ENCODE results near the gene VRK2.

The VRK2 gene

GRCh38 chr2:58046585-58047372, at the start of gene VRK2:
Gene VRK2 (plus strand): TSS chr2:58046806. CDS start chr2:58048832, 2,026 bp downstream.
- TF ChIP-seq EZH2phosphoT487 (conservative IDR thresholded peaks at IDR 0.05; ENCODE audit: low read length) = no peak
- TF ChIP-seq CTCF (IDR thresholded peaks at IDR 0.05; ENCODE audit: insufficient read depth, low read length, poor library complexity, severe bottlenecking) = no peak
- no peaks in the 10 kb centered on the region for H3K9me3 ChIP-seq (ENCODE audit: insufficient read depth, low read length)
- H3K4me3 ChIP-seq (ENCODE audit: insufficient read depth, low read length, poor library complexity, severe bottlenecking) = peak within 1 kb of the TSS; percentile 61
- peak within 1 kb of the TSS; percentile 71 for H3K9ac ChIP-seq (ENCODE audit: low read length)
- H3K79me2 ChIP-seq (ENCODE audit: insufficient read depth, low read length) = peaks cover 5% of the 10 kb centered on the region; the same call in 1 of the 2 replicates
- H4K20me1 ChIP-seq (ENCODE audit: low read depth, low read length) = no peaks in the 10 kb centered on the region
- peaks cover 12% of the 10 kb centered on the region for H3F3A ChIP-seq (ENCODE audit: insufficient read depth)
- peaks cover 18% of the 10 kb centered on the region for H3K36me3 ChIP-seq (ENCODE audit: low read length)
- no peaks in the 10 kb centered on the region for H3K27me3 ChIP-seq (ENCODE audit: low read length)
- peak within 1 kb of the TSS; percentile 97 for H3K4me2 ChIP-seq (ENCODE audit: low read depth, low read length, poor library complexity, severe bottlenecking)
- H3K27ac ChIP-seq (ENCODE audit: low read depth, low read length) = peak within 1 kb of the TSS; percentile 86
- peak within 1 kb of the TSS; percentile 75 for H2AFZ ChIP-seq (ENCODE audit: low read depth, low read length, severe bottlenecking)
- no peaks in the 10 kb centered on the region for H3K9me2 ChIP-seq (replicated peaks; ENCODE audit: insufficient read depth, low read length)

GRCh38 chr2:58006256-58006951, 40.2 kb upstream of the VRK2 start:
- H3K27me3 ChIP-seq (ENCODE audit: low read length) = no peaks in the 10 kb centered on the region
- no peaks in the 10 kb centered on the region for H3K9me2 ChIP-seq (replicated peaks; ENCODE audit: insufficient read depth, low read length)
- no peak overlapping the region for H3K4me2 ChIP-seq (ENCODE audit: low read depth, low read length, poor library complexity, severe bottlenecking)
- H2AFZ ChIP-seq (ENCODE audit: low read depth, low read length, severe bottlenecking) = no peak overlapping the region
- H3K4me3 ChIP-seq (ENCODE audit: insufficient read depth, low read length, poor library complexity, severe bottlenecking) = no peak overlapping the region
- no peak for TF ChIP-seq CTCF (IDR thresholded peaks at IDR 0.05; ENCODE audit: insufficient read depth, low read length, poor library complexity, severe bottlenecking)
- no peak for TF ChIP-seq EZH2phosphoT487 (conservative IDR thresholded peaks at IDR 0.05; ENCODE audit: low read length)
- H3K27ac ChIP-seq (ENCODE audit: low read depth, low read length) = no peak overlapping the region
- no peaks in the 10 kb centered on the region for H3K36me3 ChIP-seq (ENCODE audit: low read length)
- no peak overlapping the region for H3K9ac ChIP-seq (ENCODE audit: low read length)
- H3K9me3 ChIP-seq (ENCODE audit: insufficient read depth, low read length) = no peaks in the 10 kb centered on the region
- H3F3A ChIP-seq (ENCODE audit: insufficient read depth) = no peaks in the 10 kb centered on the region
- no peaks in the 10 kb centered on the region for H4K20me1 ChIP-seq (ENCODE audit: low read depth, low read length)
- no peaks in the 10 kb centered on the region for H3K79me2 ChIP-seq (ENCODE audit: insufficient read depth, low read length)

GRCh38 chr2:58006952-58007284, 39.7 kb upstream of the VRK2 start:
- H3K27ac ChIP-seq (ENCODE audit: low read depth, low read length) = no peak overlapping the region
- no peaks in the 10 kb centered on the region for H3K27me3 ChIP-seq (ENCODE audit: low read length)
- no peak overlapping the region for H3K9ac ChIP-seq (ENCODE audit: low read length)
- no peaks in the 10 kb centered on the region for H3K79me2 ChIP-seq (ENCODE audit: insufficient read depth, low read length)
- no peak overlapping the region for H3K4me3 ChIP-seq (ENCODE audit: insufficient read depth, low read length, poor library complexity, severe bottlenecking)
- H2AFZ ChIP-seq (ENCODE audit: low read depth, low read length, severe bottlenecking) = no peak overlapping the region
- H3K4me2 ChIP-seq (ENCODE audit: low read depth, low read length, poor library complexity, severe bottlenecking) = no peak overlapping the region
- no peaks in the 10 kb centered on the region for H4K20me1 ChIP-seq (ENCODE audit: low read depth, low read length)
- no peaks in the 10 kb centered on the region for H3K9me2 ChIP-seq (replicated peaks; ENCODE audit: insufficient read depth, low read length)
- H3K36me3 ChIP-seq (ENCODE audit: low read length) = no peaks in the 10 kb centered on the region
- TF ChIP-seq CTCF (IDR thresholded peaks at IDR 0.05; ENCODE audit: insufficient read depth, low read length, poor library complexity, severe bottlenecking) = no peak
- TF ChIP-seq EZH2phosphoT487 (conservative IDR thresholded peaks at IDR 0.05; ENCODE audit: low read length) = no peak
- no peaks in the 10 kb centered on the region for H3F3A ChIP-seq (ENCODE audit: insufficient read depth)
- H3K9me3 ChIP-seq (ENCODE audit: insufficient read depth, low read length) = no peaks in the 10 kb centered on the region

Data from SU-DHL-6 (cell line).